ENCODE measurements around the gene KRTAP22-2. TPM values are rescaled to one million over a fixed set of nuclear protein-coding genes. Genes with fewer than 3 reads are reported as not detected.

KRTAP22-2 gene
- total RNA-seq, 1 donor = not detected

DNA sequence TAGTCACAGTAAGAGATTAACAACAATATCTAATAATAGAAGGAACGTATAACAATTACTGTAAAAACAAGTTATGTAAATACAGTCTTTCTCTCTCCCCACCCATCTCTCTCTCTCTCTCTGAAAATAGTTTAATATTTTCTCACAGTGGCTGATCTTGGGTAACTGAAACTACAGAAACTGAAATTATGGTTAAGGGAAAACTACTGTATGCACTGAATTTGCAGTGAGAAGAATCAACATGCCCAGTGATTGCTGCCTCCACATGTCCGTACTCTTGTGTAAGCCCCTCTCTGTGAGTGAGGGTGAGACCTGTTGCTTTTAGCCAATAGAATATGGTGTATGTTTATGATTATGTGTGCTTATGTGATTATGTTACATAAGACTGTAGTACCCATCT lies 21.9 kb upstream of the KRTAP22-2 start:
- no peaks in the 10 kb centered on the region for H3K79me2 ChIP-seq (ENCODE audit: insufficient read depth, low read length)
- no peaks in the 10 kb centered on the region for H4K20me1 ChIP-seq (ENCODE audit: insufficient read depth, low read length)
- peaks cover 8% of the 10 kb centered on the region for H3K9me3 ChIP-seq (ENCODE audit: low read depth, low read length)
- TF ChIP-seq, protein P1, sequence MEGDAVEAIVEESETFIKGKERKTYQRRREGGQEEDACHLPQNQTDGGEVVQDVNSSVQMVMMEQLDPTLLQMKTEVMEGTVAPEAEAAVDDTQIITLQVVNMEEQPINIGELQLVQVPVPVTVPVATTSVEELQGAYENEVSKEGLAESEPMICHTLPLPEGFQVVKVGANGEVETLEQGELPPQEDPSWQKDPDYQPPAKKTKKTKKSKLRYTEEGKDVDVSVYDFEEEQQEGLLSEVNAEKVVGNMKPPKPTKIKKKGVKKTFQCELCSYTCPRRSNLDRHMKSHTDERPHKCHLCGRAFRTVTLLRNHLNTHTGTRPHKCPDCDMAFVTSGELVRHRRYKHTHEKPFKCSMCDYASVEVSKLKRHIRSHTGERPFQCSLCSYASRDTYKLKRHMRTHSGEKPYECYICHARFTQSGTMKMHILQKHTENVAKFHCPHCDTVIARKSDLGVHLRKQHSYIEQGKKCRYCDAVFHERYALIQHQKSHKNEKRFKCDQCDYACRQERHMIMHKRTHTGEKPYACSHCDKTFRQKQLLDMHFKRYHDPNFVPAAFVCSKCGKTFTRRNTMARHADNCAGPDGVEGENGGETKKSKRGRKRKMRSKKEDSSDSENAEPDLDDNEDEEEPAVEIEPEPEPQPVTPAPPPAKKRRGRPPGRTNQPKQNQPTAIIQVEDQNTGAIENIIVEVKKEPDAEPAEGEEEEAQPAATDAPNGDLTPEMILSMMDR (IDR thresholded peaks at IDR 0.05; ENCODE audit: extremely low read depth, low read depth, low read length) = no peak
- DNase-seq (ENCODE audit: insufficient read length, low spot score, missing footprints) = no peak
- H2AFZ ChIP-seq (ENCODE audit: low read length) = no peak overlapping the region
- H3K27me3 ChIP-seq (ENCODE audit: insufficient read depth, low read length) = no peaks in the 10 kb centered on the region
- no peaks in the 10 kb centered on the region for H3K4me1 ChIP-seq (ENCODE audit: insufficient read depth, low read length)
- no peaks in the 10 kb centered on the region for H3K36me3 ChIP-seq (ENCODE audit: insufficient read depth, low read length)
- no peak overlapping the region for H3K4me2 ChIP-seq (ENCODE audit: insufficient read depth, low read length)
- H3K27ac ChIP-seq (ENCODE audit: low read depth, low read length) = no peak overlapping the region
- no peak overlapping the region for H3K4me3 ChIP-seq (ENCODE audit: insufficient read depth, low read length)

DNA sequence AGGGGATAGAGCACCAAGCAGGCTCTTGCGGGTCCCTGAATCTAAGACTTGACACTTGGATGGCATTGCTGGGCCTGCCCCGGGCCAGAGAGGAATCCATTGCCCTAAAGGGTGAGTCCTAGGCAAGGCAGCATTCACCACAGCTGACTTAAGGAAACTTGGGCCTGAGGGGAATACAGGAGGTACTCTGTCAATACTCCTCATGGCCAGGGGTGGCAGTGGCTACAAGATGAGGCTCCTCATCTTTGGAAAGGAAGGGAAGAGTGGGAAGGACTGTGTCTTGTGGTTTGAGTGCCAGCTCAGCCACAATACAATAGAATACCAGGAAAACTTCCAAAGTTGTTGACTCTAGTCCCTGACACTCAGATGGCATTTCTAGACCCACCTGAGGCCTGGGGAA lies 15.8 kb upstream of the KRTAP22-2 start:
- H3K4me2 ChIP-seq (ENCODE audit: insufficient read depth, low read length) = no peak overlapping the region
- DNase-seq (ENCODE audit: insufficient read length, low spot score, missing footprints) = no peak
- no peaks in the 10 kb centered on the region for H3K36me3 ChIP-seq (ENCODE audit: insufficient read depth, low read length)
- no peaks in the 10 kb centered on the region for H4K20me1 ChIP-seq (ENCODE audit: insufficient read depth, low read length)
- H3K4me3 ChIP-seq (ENCODE audit: insufficient read depth, low read length) = no peak overlapping the region
- TF ChIP-seq, protein P1 (IDR thresholded peaks at IDR 0.05; ENCODE audit: extremely low read depth, low read depth, low read length) = no peak
- H3K27ac ChIP-seq (ENCODE audit: low read depth, low read length) = no peak overlapping the region
- H3K9me3 ChIP-seq (ENCODE audit: low read depth, low read length) = peaks cover 3% of the 10 kb centered on the region
- H2AFZ ChIP-seq (ENCODE audit: low read length) = no peak overlapping the region
- H3K4me1 ChIP-seq (ENCODE audit: insufficient read depth, low read length) = no peaks in the 10 kb centered on the region
- H3K27me3 ChIP-seq (ENCODE audit: insufficient read depth, low read length) = no peaks in the 10 kb centered on the region
- H3K79me2 ChIP-seq (ENCODE audit: insufficient read depth, low read length) = no peaks in the 10 kb centered on the region

GRCh38 chr21:30600787-30601186 lies 10.6 kb upstream of the KRTAP22-2 start, which contains the start of gene KRTAP22-1:
KRTAP22-1 (plus strand) TSS chr21:30601087.
- Histone ChIP-seq H3K27ac (ENCODE audit: low read depth, low read length) (no peak within 1 kb of the TSS), H3K4me1 (ENCODE audit: insufficient read depth, low read length) (no peaks in the 10 kb centered on the region), H3K79me2 (ENCODE audit: insufficient read depth, low read length) (no peaks in the 10 kb centered on the region), H3K4me3 (ENCODE audit: insufficient read depth, low read length) (no peak within 1 kb of the TSS), H3K9me3 (ENCODE audit: low read depth, low read length) (peaks cover 8% of the 10 kb centered on the region), H2AFZ (ENCODE audit: low read length) (no peak within 1 kb of the TSS), H3K36me3 (ENCODE audit: insufficient read depth, low read length) (no peaks in the 10 kb centered on the region), H4K20me1 (ENCODE audit: insufficient read depth, low read length) (no peaks in the 10 kb centered on the region), H3K4me2 (ENCODE audit: insufficient read depth, low read length) (no peak within 1 kb of the TSS), H3K27me3 (ENCODE audit: insufficient read depth, low read length) (no peaks in the 10 kb centered on the region)
- no peak for DNase-seq (ENCODE audit: insufficient read length, low spot score, missing footprints)
- TF ChIP-seq, protein P1 (IDR thresholded peaks at IDR 0.05; ENCODE audit: extremely low read depth, low read depth, low read length) = no peak

DNA sequence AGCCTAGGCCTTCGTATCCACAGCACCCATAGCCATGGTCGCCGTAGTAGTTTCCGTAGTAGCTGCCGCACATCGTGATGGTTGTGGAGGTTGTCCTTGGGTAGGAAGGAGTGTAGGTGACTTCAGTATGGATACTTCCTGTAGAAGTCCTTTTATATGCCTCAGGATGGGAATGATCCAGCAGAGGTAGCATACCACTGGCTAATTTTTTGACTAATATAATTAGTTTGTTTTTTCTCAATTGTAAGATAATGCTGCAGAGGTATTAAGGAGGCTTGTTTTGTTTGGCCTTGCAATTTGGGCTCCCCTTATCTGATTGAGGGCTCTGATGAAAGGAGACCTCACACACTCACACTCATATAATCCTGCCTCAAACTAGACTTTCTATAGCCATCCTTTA lies 8.6 kb upstream of the KRTAP22-2 start, which contains the start of gene KRTAP6-2:
KRTAP6-2 (minus strand) TSS at position 101 of the 400 bp plus-strand sequence; CDS start at position 73, 28 bp downstream.
- H3K9me3 ChIP-seq (ENCODE audit: low read depth, low read length) = peaks cover 5% of the 10 kb centered on the region

More for the DNA sequence above, 8.6 kb upstream of the KRTAP22-2 start, which contains the start of gene KRTAP6-2:
- Histone ChIP-seq H3K36me3 (ENCODE audit: insufficient read depth, low read length) (no peaks in the 10 kb centered on the region), H2AFZ (ENCODE audit: low read length) (no peak within 1 kb of the TSS), H3K4me3 (ENCODE audit: insufficient read depth, low read length) (no peak within 1 kb of the TSS), H4K20me1 (ENCODE audit: insufficient read depth, low read length) (no peaks in the 10 kb centered on the region), H3K4me1 (ENCODE audit: insufficient read depth, low read length) (no peaks in the 10 kb centered on the region), H3K27me3 (ENCODE audit: insufficient read depth, low read length) (no peaks in the 10 kb centered on the region), H3K27ac (ENCODE audit: low read depth, low read length) (no peak within 1 kb of the TSS), H3K4me2 (ENCODE audit: insufficient read depth, low read length) (no peak within 1 kb of the TSS), H3K79me2 (ENCODE audit: insufficient read depth, low read length) (no peaks in the 10 kb centered on the region)
- DNase-seq (ENCODE audit: insufficient read length, low spot score, missing footprints) = no peak
- TF ChIP-seq, protein P1 (IDR thresholded peaks at IDR 0.05; ENCODE audit: extremely low read depth, low read depth, low read length) = no peak
